Measurements from ENCODE around the gene FAM118A.
"Not testable (repeated sequence)": the region's sequence is repeated elsewhere in the genome, so short reads cannot be mapped to it uniquely, and the experiment has no call there.

FAM118A gene

GRCh38 chr22:45359627-45360026 lies 49.9 kb downstream of the FAM118A start:
- H3K9me3 ChIP-seq (ENCODE audit: insufficient read depth, low read length), result no peaks in the 10 kb centered on the region
- no peak overlapping the region for H3K4me2 ChIP-seq (ENCODE audit: low read length)
- no peaks in the 10 kb centered on the region for H3K36me3 ChIP-seq (replicated peaks; ENCODE audit: low read depth, low read length)
- no peak overlapping the region for H2AFZ ChIP-seq (ENCODE audit: low read depth, low read length)
- no peak overlapping the region for H3K9ac ChIP-seq (ENCODE audit: low read length)
- H3K4me1 ChIP-seq (ENCODE audit: low read length), result no peaks in the 10 kb centered on the region
- H3K4me3 ChIP-seq (ENCODE audit: low read length), result no peak overlapping the region
- peaks cover 23% of the 10 kb centered on the region; the same call in 1 of the 2 replicates for H3K27me3 ChIP-seq (ENCODE audit: low read depth, low read length)
- H3K27ac ChIP-seq (ENCODE audit: low read length), result no peak overlapping the region
- no peaks in the 10 kb centered on the region for H4K20me1 ChIP-seq (ENCODE audit: insufficient read depth, low read length)
- no peaks in the 10 kb centered on the region for H3K79me2 ChIP-seq (ENCODE audit: low read length)
- no peak for TF ChIP-seq CTCF (IDR thresholded peaks at IDR 0.05; ENCODE audit: low read depth, low read length)
- no peak for TF ChIP-seq EZH2phosphoT487 (IDR thresholded peaks at IDR 0.05; ENCODE audit: low read depth)

GRCh38 chr22:45366713-45367112 lies 57.0 kb downstream of the FAM118A start:
- Histone ChIP-seq H3K36me3 (replicated peaks; ENCODE audit: low read depth, low read length) (no peaks in the 10 kb centered on the region), H3K4me2 (ENCODE audit: low read length) (no peak overlapping the region), H3K4me1 (ENCODE audit: low read length) (peaks cover 6% of the 10 kb centered on the region; the same call in 1 of the 2 replicates), H3K9ac (ENCODE audit: low read length) (no peak overlapping the region), H3K79me2 (ENCODE audit: low read length) (no peaks in the 10 kb centered on the region), H2AFZ (ENCODE audit: low read depth, low read length) (no peak overlapping the region), H3K4me3 (ENCODE audit: low read length) (no peak overlapping the region), H3K9me3 (ENCODE audit: insufficient read depth, low read length) (peaks cover 17% of the 10 kb centered on the region; the same call in 1 of the 2 replicates), H3K27me3 (ENCODE audit: low read depth, low read length) (peaks cover 12% of the 10 kb centered on the region; the same call in 1 of the 2 replicates), H3K27ac (ENCODE audit: low read length) (no peak overlapping the region), H4K20me1 (ENCODE audit: insufficient read depth, low read length) (no peaks in the 10 kb centered on the region)
- TF ChIP-seq CTCF (IDR thresholded peaks at IDR 0.05; ENCODE audit: low read depth, low read length), result no peak
- TF ChIP-seq EZH2phosphoT487 (IDR thresholded peaks at IDR 0.05; ENCODE audit: low read depth), result no peak

- not testable (repeated sequence) for H3K79me2 ChIP-seq (ENCODE audit: low read length); H4K20me1 ChIP-seq (ENCODE audit: insufficient read depth, low read length); H3K9ac ChIP-seq (ENCODE audit: low read length); H2AFZ ChIP-seq (ENCODE audit: low read depth, low read length); H3K27me3 ChIP-seq (ENCODE audit: low read depth, low read length); H3K4me2 ChIP-seq (ENCODE audit: low read length); H3K4me3 ChIP-seq (ENCODE audit: low read length); H3K4me1 ChIP-seq (ENCODE audit: low read length); H3K27ac ChIP-seq (ENCODE audit: low read length); H3K9me3 ChIP-seq (ENCODE audit: insufficient read depth, low read length); H3K36me3 ChIP-seq (replicated peaks; ENCODE audit: low read depth, low read length)
Measured at GRCh38 chr22:45373592-45373991, 63.9 kb downstream of the FAM118A start.

GRCh38 chr22:45376009-45376408 lies 66.3 kb downstream of the FAM118A start:
- Histone ChIP-seq H3K4me2 (ENCODE audit: low read length) (no peak overlapping the region), H3K27me3 (ENCODE audit: low read depth, low read length) (peaks cover 5% of the 10 kb centered on the region; the same call in 1 of the 2 replicates), H3K4me3 (ENCODE audit: low read length) (no peak overlapping the region), H3K79me2 (ENCODE audit: low read length) (no peaks in the 10 kb centered on the region), H4K20me1 (ENCODE audit: insufficient read depth, low read length) (no peaks in the 10 kb centered on the region), H3K9me3 (ENCODE audit: insufficient read depth, low read length) (no peaks in the 10 kb centered on the region), H3K4me1 (ENCODE audit: low read length) (no peaks in the 10 kb centered on the region), H3K9ac (ENCODE audit: low read length) (no peak overlapping the region), H3K36me3 (replicated peaks; ENCODE audit: low read depth, low read length) (no peaks in the 10 kb centered on the region), H2AFZ (ENCODE audit: low read depth, low read length) (no peak overlapping the region), H3K27ac (ENCODE audit: low read length) (no peak overlapping the region)
- no peak for TF ChIP-seq EZH2phosphoT487 (IDR thresholded peaks at IDR 0.05; ENCODE audit: low read depth)

GRCh38 chr22:45376703-45377102 lies 67.0 kb downstream of the FAM118A start:
- no peak overlapping the region for H3K27ac ChIP-seq (ENCODE audit: low read length)
- H3K4me3 ChIP-seq (ENCODE audit: low read length), result no peak overlapping the region
- H3K9ac ChIP-seq (ENCODE audit: low read length), result no peak overlapping the region
- no peaks in the 10 kb centered on the region for H3K4me1 ChIP-seq (ENCODE audit: low read length)
- no peaks in the 10 kb centered on the region for H3K79me2 ChIP-seq (ENCODE audit: low read length)
- H3K9me3 ChIP-seq (ENCODE audit: insufficient read depth, low read length), result no peaks in the 10 kb centered on the region
- no peaks in the 10 kb centered on the region for H4K20me1 ChIP-seq (ENCODE audit: insufficient read depth, low read length)
- peaks cover 5% of the 10 kb centered on the region; the same call in 1 of the 2 replicates for H3K27me3 ChIP-seq (ENCODE audit: low read depth, low read length)
- H3K36me3 ChIP-seq (replicated peaks; ENCODE audit: low read depth, low read length), result no peaks in the 10 kb centered on the region
- TF ChIP-seq CTCF (IDR thresholded peaks at IDR 0.05; ENCODE audit: low read depth, low read length) (no peak), EZH2phosphoT487 (IDR thresholded peaks at IDR 0.05; ENCODE audit: low read depth) (no peak)
- H3K4me2 ChIP-seq (ENCODE audit: low read length), result no peak overlapping the region
- H2AFZ ChIP-seq (ENCODE audit: low read depth, low read length), result no peak overlapping the region
